Femur (tissue), 1 donor: ENCODE data around the gene CAP2.

Experiments
- DNase-seq: peaks from one replicate; pipeline ENCODE4 v3.0.0-alpha.2; 2017

CAP2 gene

GRCh38 chr6:17478223-17478907 lies 85.0 kb downstream of the CAP2 start:
- DNase-seq: no peak

- no peak for DNase-seq
Measured at GRCh38 chr6:17478946-17479345, 85.6 kb downstream of the CAP2 start.

- no peak for DNase-seq
Measured at GRCh38 chr6:17480476-17480875, 87.1 kb downstream of the CAP2 start.

- DNase-seq: no peak
Measured at GRCh38 chr6:17482711-17483110, 89.3 kb downstream of the CAP2 start.

GRCh38 chr6:17483391-17484016 lies 90.1 kb downstream of the CAP2 start:
- no peak for DNase-seq

GRCh38 chr6:17484201-17484849 lies 90.9 kb downstream of the CAP2 start:
- DNase-seq: no peak

GRCh38 chr6:17485181-17485580 lies 91.8 kb downstream of the CAP2 start:
- no peak for DNase-seq

- DNase-seq: no peak
Measured at GRCh38 chr6:17485946-17486345, 92.6 kb downstream of the CAP2 start.

- no peak for DNase-seq
Measured at GRCh38 chr6:17486680-17487079, 93.3 kb downstream of the CAP2 start.

- peak; percentile 46 for DNase-seq
Measured at GRCh38 chr6:17490724-17491123, 97.3 kb downstream of the CAP2 start.

- no peak for DNase-seq
Measured at GRCh38 chr6:17491416-17492142, 98.2 kb downstream of the CAP2 start.

- no peak for DNase-seq
Measured at GRCh38 chr6:17492350-17492749, 99.0 kb downstream of the CAP2 start.

- DNase-seq: no peak
Measured at GRCh38 chr6:17493286-17493685, 99.9 kb downstream of the CAP2 start.

- no peak for DNase-seq
Measured at GRCh38 chr6:17494177-17494576, 100.8 kb downstream of the CAP2 start.

- no peak for DNase-seq
Measured at GRCh38 chr6:17494919-17495318, 101.5 kb downstream of the CAP2 start.

GRCh38 chr6:17497535-17498095 lies 104.2 kb downstream of the CAP2 start:
- no peak for DNase-seq

- no peak for DNase-seq
Measured at GRCh38 chr6:17501442-17501841, 108.0 kb downstream of the CAP2 start.

GRCh38 chr6:17501982-17502704 lies 108.7 kb downstream of the CAP2 start:
- no peak for DNase-seq

- DNase-seq: no peak
Measured at GRCh38 chr6:17503051-17503450, 109.7 kb downstream of the CAP2 start.

- DNase-seq: no peak
Measured at GRCh38 chr6:17504005-17504404, 110.6 kb downstream of the CAP2 start.

GRCh38 chr6:17505062-17505476 lies 111.7 kb downstream of the CAP2 start:
- no peak for DNase-seq

GRCh38 chr6:17505767-17506280 lies 112.4 kb downstream of the CAP2 start:
- DNase-seq: no peak
